Right lobe of liver (tissue), 4 donors: Measurements from ENCODE around the gene FAM241B.

Source experiments
- POLR2A ChIP-seq: fragments of 450-650 bp; IDR thresholded peaks from one replicate; pipeline ENCODE4 v1.6.1; 2017; ENCODE audit warnings: antibody characterized with exemption, mild to moderate bottlenecking
- TF ChIP-seq, protein P1 (sequence below), 4 donors: fragments of 200-600 bp in 3 of 4; fragments of 450-650 bp in 1 of 4; IDR thresholded peaks; one replicate each; pipeline versions ENCODE4 v1.5.1 to v1.8.0; 2016 to 2022; ENCODE audit warnings: antibody characterized with exemption in 4 of 4, mild to moderate bottlenecking in 2 of 4
- donor health status: DM: no; HTN: no; CAD: no.
- donor health status: DM: no; HTN: no; CAD: no.
- donor health status: DM: no; HTN: yes; CAD: no.

DNA sequence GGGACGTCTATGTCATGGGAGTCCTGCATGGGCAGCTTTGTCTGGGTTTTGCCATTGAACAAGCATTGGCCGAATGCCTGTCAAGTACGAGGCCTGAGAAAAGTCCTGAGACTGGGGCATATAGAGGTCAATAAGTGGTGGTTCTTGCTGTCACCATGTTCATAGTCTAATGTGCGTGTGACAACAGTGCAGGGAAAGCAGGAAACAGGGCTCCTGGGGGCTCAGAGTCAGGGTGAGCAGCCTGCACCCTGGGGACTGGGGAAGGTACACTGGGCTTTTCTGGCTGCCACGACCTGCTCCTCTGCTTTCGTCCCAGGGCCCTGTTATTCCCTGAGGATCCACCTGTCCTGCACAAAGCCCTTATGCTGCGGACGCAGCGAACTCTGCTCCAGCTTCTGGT is 21.3 kb downstream of the FAM241B start:
- no peak for TF ChIP-seq POLR2A
- TF ChIP-seq, protein P1, sequence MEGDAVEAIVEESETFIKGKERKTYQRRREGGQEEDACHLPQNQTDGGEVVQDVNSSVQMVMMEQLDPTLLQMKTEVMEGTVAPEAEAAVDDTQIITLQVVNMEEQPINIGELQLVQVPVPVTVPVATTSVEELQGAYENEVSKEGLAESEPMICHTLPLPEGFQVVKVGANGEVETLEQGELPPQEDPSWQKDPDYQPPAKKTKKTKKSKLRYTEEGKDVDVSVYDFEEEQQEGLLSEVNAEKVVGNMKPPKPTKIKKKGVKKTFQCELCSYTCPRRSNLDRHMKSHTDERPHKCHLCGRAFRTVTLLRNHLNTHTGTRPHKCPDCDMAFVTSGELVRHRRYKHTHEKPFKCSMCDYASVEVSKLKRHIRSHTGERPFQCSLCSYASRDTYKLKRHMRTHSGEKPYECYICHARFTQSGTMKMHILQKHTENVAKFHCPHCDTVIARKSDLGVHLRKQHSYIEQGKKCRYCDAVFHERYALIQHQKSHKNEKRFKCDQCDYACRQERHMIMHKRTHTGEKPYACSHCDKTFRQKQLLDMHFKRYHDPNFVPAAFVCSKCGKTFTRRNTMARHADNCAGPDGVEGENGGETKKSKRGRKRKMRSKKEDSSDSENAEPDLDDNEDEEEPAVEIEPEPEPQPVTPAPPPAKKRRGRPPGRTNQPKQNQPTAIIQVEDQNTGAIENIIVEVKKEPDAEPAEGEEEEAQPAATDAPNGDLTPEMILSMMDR (IDR thresholded peaks at IDR 0.05), result no peak
